ENCODE results near the gene IGFBP2. TPM values are rescaled to one million over a fixed set of nuclear protein-coding genes. Genes with fewer than 3 reads are reported as not detected.

The IGFBP2 gene
- total RNA-seq, 1 experiment from 2014 or later, result 363 TPM

DNA sequence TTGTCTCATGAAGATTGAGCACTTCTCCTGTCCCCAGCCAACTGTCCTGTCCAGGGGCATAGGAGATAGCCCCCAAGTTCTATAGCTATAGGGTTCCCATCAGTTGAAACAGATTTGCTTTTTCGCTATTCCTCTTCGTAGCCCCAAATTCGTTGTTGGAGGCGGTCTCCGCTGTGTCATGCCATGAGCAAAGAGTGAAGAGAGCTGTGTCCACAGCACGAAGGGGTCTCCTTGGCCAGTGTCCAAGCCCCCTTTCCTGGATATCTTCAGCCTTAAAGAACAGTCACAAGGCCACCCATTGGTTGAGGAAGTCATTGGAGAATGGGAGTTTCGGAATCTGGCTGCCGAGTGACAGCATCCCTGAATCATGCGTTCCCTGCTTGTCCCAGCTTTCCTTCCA lies 41.2 kb downstream of the IGFBP2 start:
- Histone ChIP-seq H2AFZ (ENCODE audit: low read length) (no peak overlapping the region), H3K9me3 (ENCODE audit: control insufficient read depth, low read depth, low read length) (no peaks in the 10 kb centered on the region), H4K91ac (ENCODE audit: insufficient read length, low read depth, low read length) (no peak overlapping the region), H4K5ac (ENCODE audit: insufficient read length, low read depth, low read length) (no peak overlapping the region), H3K14ac (ENCODE audit: insufficient read depth, low read length) (no peak overlapping the region), H4K8ac (replicated peaks; ENCODE audit: insufficient read length, low read depth, low read length) (no peak overlapping the region), H3K27me3 (ENCODE audit: insufficient read depth, low read length) (no peaks in the 10 kb centered on the region), H3K79me2 (ENCODE audit: insufficient read depth, low read length) (no peaks in the 10 kb centered on the region), H2BK120ac (ENCODE audit: low read depth, low read length, poor library complexity, severe bottlenecking) (no peak overlapping the region), H3K23ac (ENCODE audit: insufficient read length, low read depth, low read length) (no peak overlapping the region), H3K27ac (ENCODE audit: insufficient read length, low read depth, low read length) (no peak overlapping the region), H4K20me1 (ENCODE audit: control insufficient read depth, insufficient read depth, insufficient read length) (no peaks in the 10 kb centered on the region), H3K9ac (ENCODE audit: extremely low read depth, insufficient read length, low read length) (no peak overlapping the region), H3K4me2 (ENCODE audit: insufficient read depth, insufficient read length, low read length) (no peak overlapping the region), H3K4ac (ENCODE audit: low read depth, low read length) (no peak overlapping the region), H3K23me2 (ENCODE audit: insufficient read length, low read depth, low read length, poor library complexity, severe bottlenecking) (peaks cover 3% of the 10 kb centered on the region), H3K56ac (ENCODE audit: insufficient read length, low read depth, low read length) (no peak overlapping the region), H3T11ph (ENCODE audit: low read length) (no peak overlapping the region), H3K4me1 (ENCODE audit: insufficient read depth, low read length) (peaks cover 5% of the 10 kb centered on the region; the same call in 1 of the 2 replicates), H2BK15ac (ENCODE audit: low read depth, low read length) (no peak overlapping the region), H3K18ac (ENCODE audit: insufficient read length, low read depth, low read length) (no peak overlapping the region), H2BK12ac (ENCODE audit: insufficient read length, low read depth, low read length) (no peak overlapping the region), H3K79me1 (ENCODE audit: insufficient read depth, low read depth, low read length, poor library complexity, severe bottlenecking) (no peaks in the 10 kb centered on the region), H2BK20ac (ENCODE audit: low read depth, low read length, poor library complexity, severe bottlenecking) (no peak overlapping the region), H2BK5ac (ENCODE audit: insufficient read length, low read length) (no peak overlapping the region), H2AK5ac (ENCODE audit: insufficient read length, low read length) (no peak overlapping the region)
- WGBS (ENCODE audit: extremely low coverage, insufficient read length, low lambda C conversion rate), result no CpG with 5 or more reads among the region's 9 CpGs
- H3K27me3 Mint-ChIP-seq (ENCODE audit: low read depth), result peaks cover 5% of the 10 kb centered on the region
- H3K4me3 Mint-ChIP-seq, result no peak overlapping the region
- H3K36me3 Mint-ChIP-seq (ENCODE audit: insufficient read depth in 1 of 3, low read depth in 3 of 3), result no peaks in the 10 kb centered on the region
- no peak for TF ChIP-seq CTCF (conservative IDR thresholded peaks at IDR 0.05)
- no peak for DNase-seq
- H3K27ac Mint-ChIP-seq, result no peak overlapping the region
- H3K4me1 Mint-ChIP-seq, result peaks cover 7% of the 10 kb centered on the region in 2 experiments
- H3K9me3 Mint-ChIP-seq, result no peaks in the 10 kb centered on the region
